ENCODE measurements around the gene CTSK. TPM values are rescaled to one million over a fixed set of nuclear protein-coding genes. Genes with fewer than 3 reads are reported as not detected.

The CTSK gene
- total RNA-seq, 1 experiment from 2014 or later: 6.5 TPM

GRCh38 chr1:150748878-150749719 is 59.0 kb downstream of the CTSK start:
- Histone ChIP-seq H3K27ac (ENCODE audit: low read length) (no peak overlapping the region), H3K4me3 (ENCODE audit: low read length) (no peak overlapping the region), H3K4me1 (ENCODE audit: low read length) (no peaks in the 10 kb centered on the region), H4K20me1 (ENCODE audit: insufficient read depth, low read depth, low read length) (no peaks in the 10 kb centered on the region), H3K9me2 (replicated peaks; ENCODE audit: insufficient read depth, low read length) (no peaks in the 10 kb centered on the region), H3K4me2 (ENCODE audit: low read depth, low read length, poor library complexity, severe bottlenecking) (no peak overlapping the region), H3K9me3 (ENCODE audit: low read length) (no peaks in the 10 kb centered on the region), H2AFZ (ENCODE audit: low read length) (no peak overlapping the region), H3K79me2 (ENCODE audit: low read length) (0 out of 2 replicates have a peak, but pooled peaks cover 9% of the 10 kb centered on the region), H3K27me3 (ENCODE audit: low read length) (no peaks in the 10 kb centered on the region), H3K9ac (ENCODE audit: low read length) (no peak overlapping the region), H3K36me3 (ENCODE audit: insufficient read depth, low read length) (peaks cover 72% of the 10 kb centered on the region)
- no peak for DNase-seq

Small RNAs within 50 kb of the gene (small RNA-seq; reads per million reads assigned to genes)
- gene RNU6-1309P: not detected

Other genes starting within 250 kb of the CTSK start
- 141 and 150 TPM in 2 replicates for gene MCL1, start 228.7 kb downstream of the CTSK start, total RNA-seq (2014; rRNA removed; shearing (Covaris generic); ENCODE audit: low replicate concordance)
- 113 and 121 TPM in 2 replicates for gene ENSA, start 178.6 kb downstream of the CTSK start, total RNA-seq (2014; rRNA removed; shearing (Covaris generic); ENCODE audit: low replicate concordance)
- 15.2 and 28.1 TPM in 2 replicates for gene GOLPH3L, start 111.1 kb downstream of the CTSK start, total RNA-seq (2014; rRNA removed; shearing (Covaris generic); ENCODE audit: low replicate concordance)
- gene HORMAD1, start 87.4 kb downstream of the CTSK start, total RNA-seq (2014; rRNA removed; shearing (Covaris generic); ENCODE audit: low replicate concordance): 0.51 and 2.8 TPM in 2 replicates
- gene CTSS, start 42.5 kb downstream of the CTSK start, total RNA-seq (2014; rRNA removed; shearing (Covaris generic); ENCODE audit: low replicate concordance): 136 and 160 TPM in 2 replicates
- gene ARNT, start 68.3 kb upstream of the CTSK start, total RNA-seq (2014; rRNA removed; shearing (Covaris generic); ENCODE audit: low replicate concordance): 26.7 and 32.0 TPM in 2 replicates
- gene CTXND2, start 78.9 kb upstream of the CTSK start, total RNA-seq (2014; rRNA removed; shearing (Covaris generic); ENCODE audit: low replicate concordance): not detected in 2 replicates
- gene SETDB1, start 118.1 kb upstream of the CTSK start, total RNA-seq (2014; rRNA removed; shearing (Covaris generic); ENCODE audit: low replicate concordance): 47.0 and 60.1 TPM in 2 replicates
- 91.6 and 140 TPM in 2 replicates for gene CERS2, start 166.6 kb upstream of the CTSK start, total RNA-seq (2014; rRNA removed; shearing (Covaris generic); ENCODE audit: low replicate concordance)
- gene ANXA9, start 174.0 kb upstream of the CTSK start, total RNA-seq (2014; rRNA removed; shearing (Covaris generic); ENCODE audit: low replicate concordance): 0.19 and 0.47 TPM in 2 replicates
- gene MINDY1, start 198.6 kb upstream of the CTSK start, total RNA-seq (2014; rRNA removed; shearing (Covaris generic); ENCODE audit: low replicate concordance): 9.9 and 13.0 TPM in 2 replicates
- gene PRUNE1, start 200.2 kb upstream of the CTSK start, total RNA-seq (2014; rRNA removed; shearing (Covaris generic); ENCODE audit: low replicate concordance): 28.8 and 35.0 TPM in 2 replicates
- gene BNIPL, start 228.3 kb upstream of the CTSK start, total RNA-seq (2014; rRNA removed; shearing (Covaris generic); ENCODE audit: low replicate concordance): 0.63 and 1.4 TPM in 2 replicates
- gene C1orf56, start 239.5 kb upstream of the CTSK start, total RNA-seq (2014; rRNA removed; shearing (Covaris generic); ENCODE audit: low replicate concordance): 2.5 and 4.6 TPM in 2 replicates

All from Karpas-422 (cell line).